Testis (tissue), 3 donors: Measurements from ENCODE around the gene CRELD1. TPM values are rescaled to one million over a fixed set of nuclear protein-coding genes. Genes with fewer than 3 reads are reported as not detected.
"Not testable (repeated sequence)": the region's sequence is repeated elsewhere in the genome, so short reads cannot be mapped to it uniquely, and the experiment has no call there.

Source experiments
- DNase-seq: peaks from one replicate; pipeline ENCODE4 v3.0.0-alpha.2; 2019
- H3K27ac ChIP-seq, 2 donors: fragments of 200-600 bp; sonication (generic); one replicate each; pipeline ENCODE4 v1.5.1; 2019
- H3K27me3 ChIP-seq: fragments of 200-600 bp; sonication (generic); one replicate; pipeline ENCODE4 v1.5.1; 2019
- H3K36me3 ChIP-seq: fragments of 200-600 bp; sonication (generic); one replicate; pipeline ENCODE4 v1.5.1; 2017; ENCODE audit warnings: low read depth; ENCODE audit errors: missing control alignments
- H3K4me1 ChIP-seq: fragments of 200-600 bp; sonication (generic); one replicate; pipeline ENCODE4 v1.5.1; 2019
- H3K4me3 ChIP-seq, 2 donors: fragments of 200-600 bp; sonication (generic); one replicate each; pipeline ENCODE4 v1.5.1; 2017 to 2019
- H3K9me3 ChIP-seq: fragments of 200-600 bp; sonication (generic); one replicate; pipeline ENCODE4 v1.5.1; 2017
- POLR2A ChIP-seq: fragments of 450-650 bp; IDR thresholded peaks from one replicate; pipeline ENCODE4 v1.6.1; 2017; ENCODE audit warnings: antibody characterized with exemption, mild to moderate bottlenecking, moderate library complexity
- WGBS, 2 donors: methylation state at CpG; one replicate each; pipeline ENCODE4 v1.1.5; 2018; 5-methylcytosine and 5-hydroxymethylcytosine counted together
- intact Hi-C: fragments of 100-400 bp; cut with DNase I; formaldehyde crosslinking; loops from one replicate; pipeline ENCODE4 v1.15.1; 2023; ENCODE audit warnings: low total_unique reads
- polyA plus RNA-seq: library from polyadenylated mRNA; stranded (reverse); fragments of 350-450 nt; fragmentation: Illumina TruSeq; extraction: RNeasy Lipid Tissue Mini Kit (QIAGEN cat#74804); gene quantifications from one replicate; pipeline ENCODE4 v1.2.3, GENCODE V29; 2014; ENCODE audit warnings: low read depth, low replicate concordance; ENCODE audit not compliant: insufficient read depth
- total RNA-seq, 2 donors: library from RNA; depleted of rRNA; stranded (reverse); fragments of >200 nt; gene quantifications; one replicate each; pipeline ENCODE4 v1.2.3, GENCODE V29; 2016
- TF ChIP-seq, protein P1 (sequence below), 3 experiments: fragments of 450-650 bp in 2 of 3; fragments of 200-600 bp in 1 of 3; sonication (generic) in 1 of 3; IDR thresholded peaks; one replicate each; pipeline ENCODE4 v1.5.1; 2016 to 2019; ENCODE audit warnings: antibody characterized with exemption in 3 of 3, mild to moderate bottlenecking in 2 of 3, moderate library complexity in 1 of 3

CRELD1 gene
- total and polyA plus RNA-seq, 3 donors from 2014 or later: 34.9 to 65.7 (median 37.1) TPM

DNA sequence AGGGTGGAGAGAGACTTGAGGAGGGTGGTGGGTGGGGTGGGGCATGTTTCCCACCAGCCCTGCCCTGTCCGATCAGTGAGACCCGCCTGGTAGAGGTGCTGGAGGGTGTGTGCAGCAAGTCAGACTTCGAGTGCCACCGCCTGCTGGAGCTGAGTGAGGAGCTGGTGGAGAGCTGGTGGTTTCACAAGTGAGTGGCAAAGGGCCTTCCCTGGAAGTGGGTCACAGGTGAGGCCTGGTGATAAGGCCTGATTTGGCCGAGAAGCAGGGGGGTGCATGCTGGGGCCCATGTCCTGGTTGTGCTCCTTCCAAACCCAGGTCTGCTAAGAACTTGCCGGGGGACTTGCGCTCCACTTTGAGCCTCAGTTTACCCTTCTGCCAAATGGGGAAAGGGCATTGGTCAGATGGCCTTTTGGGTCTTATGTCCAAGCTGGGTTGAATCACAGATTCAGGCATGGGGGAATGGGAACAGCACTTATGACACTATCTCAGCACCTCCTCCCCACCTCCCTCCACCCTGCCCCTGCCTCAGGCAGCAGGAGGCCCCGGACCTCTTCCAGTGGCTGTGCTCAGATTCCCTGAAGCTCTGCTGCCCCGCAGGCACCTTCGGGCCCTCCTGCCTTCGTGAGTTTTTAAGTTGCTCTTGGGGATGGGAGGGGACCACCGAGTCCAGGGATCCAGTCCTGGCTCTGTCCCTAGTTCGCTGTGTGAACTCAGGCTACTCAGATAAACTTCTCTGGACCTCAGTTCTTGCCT, 4.0 kb downstream of the CRELD1 start:
- H3K36me3 ChIP-seq: no peaks in the 10 kb centered on the region
- 96 to 97% methylated on average over 5 to 12 of the region's 13 CpGs for WGBS, 2 donors

GRCh38 chr3:9938966-9939365, 5.3 kb downstream of the CRELD1 start:
- DNase-seq: no peak
- TF ChIP-seq, protein P1, sequence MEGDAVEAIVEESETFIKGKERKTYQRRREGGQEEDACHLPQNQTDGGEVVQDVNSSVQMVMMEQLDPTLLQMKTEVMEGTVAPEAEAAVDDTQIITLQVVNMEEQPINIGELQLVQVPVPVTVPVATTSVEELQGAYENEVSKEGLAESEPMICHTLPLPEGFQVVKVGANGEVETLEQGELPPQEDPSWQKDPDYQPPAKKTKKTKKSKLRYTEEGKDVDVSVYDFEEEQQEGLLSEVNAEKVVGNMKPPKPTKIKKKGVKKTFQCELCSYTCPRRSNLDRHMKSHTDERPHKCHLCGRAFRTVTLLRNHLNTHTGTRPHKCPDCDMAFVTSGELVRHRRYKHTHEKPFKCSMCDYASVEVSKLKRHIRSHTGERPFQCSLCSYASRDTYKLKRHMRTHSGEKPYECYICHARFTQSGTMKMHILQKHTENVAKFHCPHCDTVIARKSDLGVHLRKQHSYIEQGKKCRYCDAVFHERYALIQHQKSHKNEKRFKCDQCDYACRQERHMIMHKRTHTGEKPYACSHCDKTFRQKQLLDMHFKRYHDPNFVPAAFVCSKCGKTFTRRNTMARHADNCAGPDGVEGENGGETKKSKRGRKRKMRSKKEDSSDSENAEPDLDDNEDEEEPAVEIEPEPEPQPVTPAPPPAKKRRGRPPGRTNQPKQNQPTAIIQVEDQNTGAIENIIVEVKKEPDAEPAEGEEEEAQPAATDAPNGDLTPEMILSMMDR (IDR thresholded peaks at IDR 0.05): no peak
- no peak for TF ChIP-seq POLR2A
- intact Hi-C loops: no loop called here
- Histone ChIP-seq H3K27me3 (no peaks in the 10 kb centered on the region), H3K9me3 (no peaks in the 10 kb centered on the region), H3K27ac (no peak overlapping the region), H3K36me3 (no peaks in the 10 kb centered on the region), H3K4me1 (peaks cover 9% of the 10 kb centered on the region), H3K4me3 (no peak overlapping the region)
- WGBS, 2 donors: 96 to 98% methylated on average over 2 of the region's 2 CpGs

More for the DNA sequence above, 4.0 kb downstream of the CRELD1 start:
- Histone ChIP-seq H3K9me3 (no peaks in the 10 kb centered on the region), H3K4me3 (no peak overlapping the region), H3K27ac (no peak overlapping the region), H3K4me1 (peaks cover 9% of the 10 kb centered on the region), H3K27me3 (no peaks in the 10 kb centered on the region)
- intact Hi-C loops: no loop called here
- TF ChIP-seq, protein P1 (IDR thresholded peaks at IDR 0.05): no peak
- no peak for TF ChIP-seq POLR2A
- no peak for DNase-seq

DNA sequence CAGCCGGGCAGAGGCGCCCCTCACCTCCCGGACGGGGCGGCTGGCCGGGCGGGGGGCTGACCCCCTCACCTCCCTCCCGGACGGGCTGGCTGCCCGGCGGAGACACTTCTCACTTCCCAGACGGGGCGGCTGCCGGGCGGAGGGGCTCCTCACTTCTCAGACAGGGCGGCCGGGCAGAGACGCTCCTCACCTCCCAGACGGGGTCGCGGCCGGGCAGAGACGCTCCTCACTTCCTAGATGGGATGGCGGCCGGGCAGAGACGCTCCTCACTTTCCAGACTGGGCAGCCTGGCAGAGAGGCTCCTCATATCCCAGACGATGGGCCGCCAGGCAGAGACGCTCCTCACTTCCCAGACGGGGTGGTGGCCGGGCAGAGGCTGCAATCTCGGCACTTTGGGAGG, 6.3 kb downstream of the CRELD1 start:
- H3K4me3 ChIP-seq, intact Hi-C loops, H3K27ac ChIP-seq, H3K36me3 ChIP-seq, H3K4me1 ChIP-seq, DNase-seq, H3K9me3 ChIP-seq, H3K27me3 ChIP-seq: not testable (repeated sequence)
- WGBS, 2 donors: 97 to 100% methylated on average over 2 to 32 of the region's 32 CpGs

- H3K4me1 ChIP-seq: no peaks in the 10 kb centered on the region
- no peaks in the 10 kb centered on the region for H3K9me3 ChIP-seq
- no peak for TF ChIP-seq POLR2A
- TF ChIP-seq, protein P1 (IDR thresholded peaks at IDR 0.05): no peak
- WGBS, 2 donors: 90 to 93% methylated on average over 10 of the region's 10 CpGs
- no peak overlapping the region for H3K27ac ChIP-seq
- no peaks in the 10 kb centered on the region for H3K36me3 ChIP-seq
- intact Hi-C loops: no loop called here
- no peak overlapping the region for H3K4me3 ChIP-seq
- no peaks in the 10 kb centered on the region for H3K27me3 ChIP-seq
- no peak for DNase-seq
Measured at GRCh38 chr3:9940746-9941145, 7.1 kb downstream of the CRELD1 start.

- WGBS, 2 donors: 85 to 91% methylated on average over 4 of the region's 4 CpGs
- H3K27ac ChIP-seq: no peak overlapping the region
- no peaks in the 10 kb centered on the region for H3K36me3 ChIP-seq
- intact Hi-C loops: no loop called here
- no peaks in the 10 kb centered on the region for H3K9me3 ChIP-seq
- no peaks in the 10 kb centered on the region for H3K4me1 ChIP-seq
- H3K4me3 ChIP-seq: no peak overlapping the region
- no peaks in the 10 kb centered on the region for H3K27me3 ChIP-seq
- no peak for DNase-seq
- TF ChIP-seq, protein P1 (IDR thresholded peaks at IDR 0.05): no peak
- no peak for TF ChIP-seq POLR2A
Measured at GRCh38 chr3:9942164-9942563, 8.5 kb downstream of the CRELD1 start.
